Osteocyte (in vitro differentiated cells): Measurements from ENCODE around the gene SSH3. TPM values are rescaled to one million over a fixed set of nuclear protein-coding genes. Genes with fewer than 3 reads are reported as not detected.

Experiments
- DNase-seq: peaks from one replicate; pipeline ENCODE4 v3.0.0; 2021; ENCODE audit warnings: mixed read lengths; ENCODE audit not compliant: unreplicated experiment; ENCODE audit errors: extremely low spot score
- H3K27ac Mint-ChIP-seq: one replicate; pipeline ENCODE4 v1.8.0; 2021; ENCODE audit warnings: mild to moderate bottlenecking, mixed read lengths; ENCODE audit not compliant: unreplicated experiment
- H3K27me3 Mint-ChIP-seq: one replicate; pipeline ENCODE4 v1.8.0; 2021; ENCODE audit warnings: mixed read lengths; ENCODE audit not compliant: unreplicated experiment
- H3K36me3 Mint-ChIP-seq: one replicate; pipeline ENCODE4 v1.8.0; 2021; ENCODE audit warnings: mixed read lengths; ENCODE audit not compliant: unreplicated experiment
- H3K4me1 Mint-ChIP-seq: one replicate; pipeline ENCODE4 v1.8.0; 2021; ENCODE audit warnings: mixed read lengths; ENCODE audit not compliant: unreplicated experiment
- H3K4me3 Mint-ChIP-seq: one replicate; pipeline ENCODE4 v1.8.0; 2021; ENCODE audit warnings: mild to moderate bottlenecking, moderate library complexity, mixed read lengths; ENCODE audit not compliant: unreplicated experiment
- H3K9me3 Mint-ChIP-seq: one replicate; pipeline ENCODE4 v1.8.0; 2021; ENCODE audit warnings: mixed read lengths; ENCODE audit not compliant: unreplicated experiment
- CTCF ChIP-seq: fragments of 200-600 bp; sonication (generic); IDR thresholded peaks from 2 replicates; pipeline ENCODE4 v1.5.0; 2021; ENCODE audit warnings: antibody characterized with exemption, mild to moderate bottlenecking, moderate library complexity
- total RNA-seq: library from RNA; stranded (reverse); gene quantifications from 2 replicates; pipeline ENCODE4 v1.2.1, GENCODE V29; 2021

SSH3 gene
- total RNA-seq, 1 donor from 2014 or later, result 28.6 TPM

- Mint-ChIP-seq H3K9me3 (no peaks in the 10 kb centered on the region), H3K4me3 (no peak overlapping the region), H3K27ac (no peak overlapping the region), H3K36me3 (no peaks in the 10 kb centered on the region), H3K27me3 (no peaks in the 10 kb centered on the region), H3K4me1 (peaks cover 59% of the 10 kb centered on the region)
- no peak for DNase-seq
- no peak for TF ChIP-seq CTCF
Observed at GRCh38 chr11:67268962-67269268, 34.4 kb upstream of the SSH3 start.

GRCh38 chr11:67269401-67270255 lies 33.7 kb upstream of the SSH3 start:
- no peak for DNase-seq
- H3K36me3 Mint-ChIP-seq, result no peaks in the 10 kb centered on the region
- TF ChIP-seq CTCF, result no peak

GRCh38 chr11:67270256-67271204 lies 32.8 kb upstream of the SSH3 start:
- Mint-ChIP-seq H3K4me1 (peaks cover 65% of the 10 kb centered on the region), H3K27ac (peak overlapping the region; percentile 70), H3K36me3 (no peaks in the 10 kb centered on the region), H3K4me3 (peak overlapping the region; percentile 49), H3K27me3 (no peaks in the 10 kb centered on the region), H3K9me3 (no peaks in the 10 kb centered on the region)
- DNase-seq, result no peak
- no peak for TF ChIP-seq CTCF

More at GRCh38 chr11:67269401-67270255, 33.7 kb upstream of the SSH3 start:
- Mint-ChIP-seq H3K9me3 (no peaks in the 10 kb centered on the region), H3K4me3 (peak overlapping the region; percentile 49), H3K27me3 (no peaks in the 10 kb centered on the region), H3K27ac (peak overlapping the region; percentile 70), H3K4me1 (peaks cover 65% of the 10 kb centered on the region)

GRCh38 chr11:67271205-67271540 lies 32.2 kb upstream of the SSH3 start:
- Mint-ChIP-seq H3K27me3 (no peaks in the 10 kb centered on the region), H3K4me1 (peaks cover 62% of the 10 kb centered on the region), H3K4me3 (no peak overlapping the region), H3K36me3 (no peaks in the 10 kb centered on the region), H3K27ac (no peak overlapping the region), H3K9me3 (no peaks in the 10 kb centered on the region)
- no peak for TF ChIP-seq CTCF
- DNase-seq, result no peak
